Transverse colon (tissue), 4 donors: Measurements from ENCODE around the gene C2orf92.

ENCODE experiments used
- EP300 ChIP-seq: sonication (generic); formaldehyde crosslinking; IDR thresholded peaks from one replicate; pipeline ENCODE4 v1.6.1; 2017; ENCODE audit warnings: antibody characterized with exemption, low read depth
- POLR2A ChIP-seq: fragments of 450-650 bp; IDR thresholded peaks from one replicate; pipeline ENCODE4 v1.6.1; 2016; ENCODE audit warnings: antibody characterized with exemption, mild to moderate bottlenecking, moderate library complexity
- POLR2AphosphoS5 ChIP-seq, 3 donors: sonication (generic); formaldehyde crosslinking; IDR thresholded peaks; one replicate each; pipeline ENCODE4 v1.6.1; 2016; ENCODE audit warnings: antibody characterized with exemption in 3 of 3
- TF ChIP-seq, protein P1 (sequence below), 5 experiments: fragments of 200-600 bp in 3 of 5; fragments of 450-650 bp in 2 of 5; sonication (generic) in 3 of 5; IDR thresholded peaks; 1 replicate in 2 of 5; 2 replicates in 3 of 5; pipeline ENCODE4 v1.5.1; 2016 to 2017; ENCODE audit warnings: antibody characterized with exemption in 5 of 5, inconsistent platforms in 3 of 5, mild to moderate bottlenecking in 2 of 5, moderate library complexity in 1 of 5

DNA sequence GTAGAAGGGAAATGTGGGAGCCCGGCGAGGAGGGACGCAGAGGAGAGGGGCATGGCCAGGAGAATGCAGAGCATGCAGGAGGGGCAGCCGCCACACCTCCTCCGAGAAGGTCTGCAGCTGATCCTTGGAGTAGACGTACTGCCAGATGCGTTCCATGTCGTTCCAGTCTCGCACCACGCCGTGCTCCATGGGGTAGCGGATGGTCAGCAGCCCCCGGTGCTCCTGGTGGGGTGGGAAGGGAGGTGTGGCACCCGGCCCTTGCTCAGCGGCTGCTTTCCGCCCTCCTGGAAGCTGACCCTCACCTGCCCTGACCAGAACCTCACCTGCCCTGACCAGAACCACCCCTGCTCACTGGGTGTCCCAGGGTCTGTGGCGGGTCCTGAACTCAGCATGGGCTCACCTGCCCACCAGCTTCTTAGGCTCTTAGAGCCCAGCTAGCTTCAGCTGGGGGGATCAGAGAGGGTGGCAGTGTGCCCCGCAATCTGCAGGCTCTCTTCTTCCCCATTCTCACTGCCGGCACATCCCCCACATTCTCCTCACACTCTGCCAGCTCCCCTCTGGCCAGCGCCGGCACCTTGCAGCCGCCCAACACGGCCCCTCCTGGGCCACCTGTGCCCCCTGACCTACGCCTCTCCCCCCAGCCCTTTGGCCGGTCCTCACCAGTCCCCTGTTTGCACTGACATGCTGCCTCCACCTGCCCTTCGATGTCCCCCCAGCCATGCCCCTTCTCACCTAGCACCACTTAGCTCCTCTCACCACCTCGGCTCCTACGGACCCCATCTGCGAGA lies 10.1 kb upstream of the C2orf92 start:
- TF ChIP-seq, protein P1, sequence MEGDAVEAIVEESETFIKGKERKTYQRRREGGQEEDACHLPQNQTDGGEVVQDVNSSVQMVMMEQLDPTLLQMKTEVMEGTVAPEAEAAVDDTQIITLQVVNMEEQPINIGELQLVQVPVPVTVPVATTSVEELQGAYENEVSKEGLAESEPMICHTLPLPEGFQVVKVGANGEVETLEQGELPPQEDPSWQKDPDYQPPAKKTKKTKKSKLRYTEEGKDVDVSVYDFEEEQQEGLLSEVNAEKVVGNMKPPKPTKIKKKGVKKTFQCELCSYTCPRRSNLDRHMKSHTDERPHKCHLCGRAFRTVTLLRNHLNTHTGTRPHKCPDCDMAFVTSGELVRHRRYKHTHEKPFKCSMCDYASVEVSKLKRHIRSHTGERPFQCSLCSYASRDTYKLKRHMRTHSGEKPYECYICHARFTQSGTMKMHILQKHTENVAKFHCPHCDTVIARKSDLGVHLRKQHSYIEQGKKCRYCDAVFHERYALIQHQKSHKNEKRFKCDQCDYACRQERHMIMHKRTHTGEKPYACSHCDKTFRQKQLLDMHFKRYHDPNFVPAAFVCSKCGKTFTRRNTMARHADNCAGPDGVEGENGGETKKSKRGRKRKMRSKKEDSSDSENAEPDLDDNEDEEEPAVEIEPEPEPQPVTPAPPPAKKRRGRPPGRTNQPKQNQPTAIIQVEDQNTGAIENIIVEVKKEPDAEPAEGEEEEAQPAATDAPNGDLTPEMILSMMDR (IDR thresholded peaks at IDR 0.05), result no peak
- TF ChIP-seq POLR2A (no peak), POLR2AphosphoS5 (IDR thresholded peaks at IDR 0.05) (no peak), EP300 (no peak)
